Measurements from ENCODE around the gene PKNOX2.
A peak's percentile ranks its signal among the peaks of the same experiment; 100 is the strongest.

The PKNOX2 gene

GRCh38 chr11:125275905-125276618 lies 111.5 kb downstream of the PKNOX2 start:
- H3K4me1 ChIP-seq, result peaks cover 7% of the 10 kb centered on the region
- no peaks in the 10 kb centered on the region for H4K20me1 ChIP-seq
- H3K27ac ChIP-seq, result no peak overlapping the region
- H3K4me2 ChIP-seq, result no peak overlapping the region
- H3K9me3 ChIP-seq, result no peaks in the 10 kb centered on the region
- H3K36me3 ChIP-seq, result no peaks in the 10 kb centered on the region
- TF ChIP-seq Cebpa-rat (IDR thresholded peaks at IDR 0.05), result no peak
- H3K4me3 ChIP-seq, result no peak overlapping the region
- H3K27me3 ChIP-seq, result no peaks in the 10 kb centered on the region; the same call in 1 of the 2 replicates
- no peak overlapping the region for H3K9ac ChIP-seq

- no peak for TF ChIP-seq Cebpa-rat (IDR thresholded peaks at IDR 0.05)
- Histone ChIP-seq H3K36me3 (no peaks in the 10 kb centered on the region), H3K9ac (no peak overlapping the region), H3K4me2 (no peak overlapping the region), H3K4me3 (no peak overlapping the region), H4K20me1 (no peaks in the 10 kb centered on the region), H3K27ac (no peak overlapping the region), H3K9me3 (no peaks in the 10 kb centered on the region), H3K27me3 (no peaks in the 10 kb centered on the region; the same call in 1 of the 2 replicates), H3K4me1 (peaks cover 7% of the 10 kb centered on the region)
Observed at GRCh38 chr11:125276619-125276976, 112.0 kb downstream of the PKNOX2 start.

- H3K9ac ChIP-seq, result no peak overlapping the region
- H3K4me3 ChIP-seq, result no peak overlapping the region
- no peaks in the 10 kb centered on the region; the same call in 1 of the 2 replicates for H3K27me3 ChIP-seq
- peak overlapping the region; percentile 8; the same call in 1 of the 2 replicates for H3K4me2 ChIP-seq
- H3K27ac ChIP-seq, result no peak overlapping the region
- TF ChIP-seq Cebpa-rat (IDR thresholded peaks at IDR 0.05), result no peak
- no peaks in the 10 kb centered on the region for H3K9me3 ChIP-seq
- H3K36me3 ChIP-seq, result no peaks in the 10 kb centered on the region
- H3K4me1 ChIP-seq, result peaks cover 7% of the 10 kb centered on the region
- no peaks in the 10 kb centered on the region for H4K20me1 ChIP-seq
Observed at GRCh38 chr11:125279676-125280418, 115.3 kb downstream of the PKNOX2 start.

GRCh38 chr11:125280646-125281045 lies 116.1 kb downstream of the PKNOX2 start:
- Histone ChIP-seq H3K9me3 (no peaks in the 10 kb centered on the region), H3K4me1 (peaks cover 7% of the 10 kb centered on the region), H3K4me3 (no peak overlapping the region), H3K9ac (no peak overlapping the region), H3K27me3 (no peaks in the 10 kb centered on the region), H3K27ac (no peak overlapping the region), H4K20me1 (no peaks in the 10 kb centered on the region), H3K36me3 (no peaks in the 10 kb centered on the region), H3K4me2 (peak overlapping the region; percentile 8; the same call in 1 of the 2 replicates)
- TF ChIP-seq Cebpa-rat (IDR thresholded peaks at IDR 0.05), result no peak

GRCh38 chr11:125281831-125282595 lies 117.5 kb downstream of the PKNOX2 start:
- peaks cover 8% of the 10 kb centered on the region for H3K4me1 ChIP-seq
- H3K4me3 ChIP-seq, result no peak overlapping the region
- H4K20me1 ChIP-seq, result no peaks in the 10 kb centered on the region
- no peak overlapping the region for H3K27ac ChIP-seq
- H3K9ac ChIP-seq, result no peak overlapping the region
- no peak for TF ChIP-seq Cebpa-rat (IDR thresholded peaks at IDR 0.05)
- no peaks in the 10 kb centered on the region for H3K36me3 ChIP-seq
- H3K27me3 ChIP-seq, result no peaks in the 10 kb centered on the region
- no peaks in the 10 kb centered on the region for H3K9me3 ChIP-seq
- no peak overlapping the region for H3K4me2 ChIP-seq

GRCh38 chr11:125282596-125282914 lies 118.0 kb downstream of the PKNOX2 start:
- no peaks in the 10 kb centered on the region for H3K9me3 ChIP-seq
- no peaks in the 10 kb centered on the region for H3K27me3 ChIP-seq
- TF ChIP-seq Cebpa-rat (IDR thresholded peaks at IDR 0.05), result no peak
- H3K27ac ChIP-seq, result no peak overlapping the region
- H3K36me3 ChIP-seq, result no peaks in the 10 kb centered on the region
- peaks cover 13% of the 10 kb centered on the region for H3K4me1 ChIP-seq
- H4K20me1 ChIP-seq, result no peaks in the 10 kb centered on the region
- H3K4me3 ChIP-seq, result no peak overlapping the region
- H3K4me2 ChIP-seq, result no peak overlapping the region
- no peak overlapping the region for H3K9ac ChIP-seq

GRCh38 chr11:125284245-125284850 lies 119.8 kb downstream of the PKNOX2 start:
- Histone ChIP-seq H3K27me3 (no peaks in the 10 kb centered on the region), H3K4me1 (peaks cover 13% of the 10 kb centered on the region), H3K4me2 (no peak overlapping the region), H3K9ac (no peak overlapping the region), H3K36me3 (no peaks in the 10 kb centered on the region), H3K4me3 (no peak overlapping the region), H3K9me3 (no peaks in the 10 kb centered on the region), H4K20me1 (no peaks in the 10 kb centered on the region), H3K27ac (no peak overlapping the region)
- TF ChIP-seq Cebpa-rat (IDR thresholded peaks at IDR 0.05), result no peak

GRCh38 chr11:125285844-125286243 lies 121.3 kb downstream of the PKNOX2 start:
- H3K4me3 ChIP-seq, result no peak overlapping the region
- no peaks in the 10 kb centered on the region for H3K27me3 ChIP-seq
- peaks cover 7% of the 10 kb centered on the region for H3K4me1 ChIP-seq
- no peaks in the 10 kb centered on the region for H4K20me1 ChIP-seq
- H3K9me3 ChIP-seq, result no peaks in the 10 kb centered on the region
- no peak for TF ChIP-seq Cebpa-rat (IDR thresholded peaks at IDR 0.05)
- H3K4me2 ChIP-seq, result no peak overlapping the region
- no peaks in the 10 kb centered on the region for H3K36me3 ChIP-seq
- no peak overlapping the region for H3K9ac ChIP-seq
- H3K27ac ChIP-seq, result no peak overlapping the region

- Histone ChIP-seq H3K9ac (no peak overlapping the region), H3K4me1 (peaks cover 6% of the 10 kb centered on the region), H3K9me3 (no peaks in the 10 kb centered on the region), H4K20me1 (no peaks in the 10 kb centered on the region), H3K27ac (no peak overlapping the region), H3K27me3 (no peaks in the 10 kb centered on the region), H3K4me2 (no peak overlapping the region), H3K36me3 (no peaks in the 10 kb centered on the region), H3K4me3 (no peak overlapping the region)
- no peak for TF ChIP-seq Cebpa-rat (IDR thresholded peaks at IDR 0.05)
Observed at GRCh38 chr11:125286486-125286885, 121.9 kb downstream of the PKNOX2 start.

Data from BLaER1 (cell line).